ENCODE results near the gene CLDN4. TPM values are rescaled to one million over a fixed set of nuclear protein-coding genes. Genes with fewer than 3 reads are reported as not detected.

CLDN4 gene
- total RNA-seq, 1 experiment from 2014 or later: 15.6 TPM

DNA sequence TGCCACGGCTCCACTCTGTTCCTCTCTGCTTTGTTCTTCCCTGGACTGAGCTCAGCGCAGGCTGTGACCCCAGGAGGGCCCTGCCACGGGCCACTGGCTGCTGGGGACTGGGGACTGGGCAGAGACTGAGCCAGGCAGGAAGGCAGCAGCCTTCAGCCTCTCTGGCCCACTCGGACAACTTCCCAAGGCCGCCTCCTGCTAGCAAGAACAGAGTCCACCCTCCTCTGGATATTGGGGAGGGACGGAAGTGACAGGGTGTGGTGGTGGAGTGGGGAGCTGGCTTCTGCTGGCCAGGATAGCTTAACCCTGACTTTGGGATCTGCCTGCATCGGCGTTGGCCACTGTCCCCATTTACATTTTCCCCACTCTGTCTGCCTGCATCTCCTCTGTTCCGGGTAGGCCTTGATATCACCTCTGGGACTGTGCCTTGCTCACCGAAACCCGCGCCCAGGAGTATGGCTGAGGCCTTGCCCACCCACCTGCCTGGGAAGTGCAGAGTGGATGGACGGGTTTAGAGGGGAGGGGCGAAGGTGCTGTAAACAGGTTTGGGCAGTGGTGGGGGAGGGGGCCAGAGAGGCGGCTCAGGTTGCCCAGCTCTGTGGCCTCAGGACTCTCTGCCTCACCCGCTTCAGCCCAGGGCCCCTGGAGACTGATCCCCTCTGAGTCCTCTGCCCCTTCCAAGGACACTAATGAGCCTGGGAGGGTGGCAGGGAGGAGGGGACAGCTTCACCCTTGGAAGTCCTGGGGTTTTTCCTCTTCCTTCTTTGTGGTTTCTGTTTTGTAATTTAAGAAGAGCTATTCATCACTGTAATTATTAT, 1.2 kb downstream of the CLDN4 start:
- no CpG with 5 or more reads among the region's 16 CpGs for WGBS (ENCODE audit: extremely low coverage, insufficient read length, low lambda C conversion rate)

More for the DNA sequence above, 1.2 kb downstream of the CLDN4 start:
- peaks cover 9% of the 10 kb centered on the region; the same call in 1 of the 2 replicates for H3K27me3 Mint-ChIP-seq (ENCODE audit: low read depth)
- Histone ChIP-seq H3K27ac (ENCODE audit: insufficient read length, low read depth, low read length) (peak overlapping the region; percentile 63), H2BK15ac (ENCODE audit: low read depth, low read length) (no peak overlapping the region), H3K23ac (ENCODE audit: insufficient read length, low read depth, low read length) (no peak overlapping the region), H2BK5ac (ENCODE audit: insufficient read length, low read length) (peak overlapping the region; percentile 2), H3K9me3 (ENCODE audit: control insufficient read depth, low read depth, low read length) (no peaks in the 10 kb centered on the region), H4K20me1 (ENCODE audit: control insufficient read depth, insufficient read depth, insufficient read length) (no peaks in the 10 kb centered on the region), H3K4me1 (ENCODE audit: insufficient read depth, low read length) (peaks cover 17% of the 10 kb centered on the region), H3K18ac (ENCODE audit: insufficient read length, low read depth, low read length) (peak overlapping the region; percentile 82), H2AK5ac (ENCODE audit: insufficient read length, low read length) (no peak overlapping the region), H2BK12ac (ENCODE audit: insufficient read length, low read depth, low read length) (peak overlapping the region; percentile 43), H3K27me3 (ENCODE audit: insufficient read depth, low read length) (no peaks in the 10 kb centered on the region), H3K56ac (ENCODE audit: insufficient read length, low read depth, low read length) (no peak overlapping the region), H3K4ac (ENCODE audit: low read depth, low read length) (peak overlapping the region; percentile 31), H4K91ac (ENCODE audit: insufficient read length, low read depth, low read length) (peak overlapping the region; percentile 61), H3K79me1 (ENCODE audit: insufficient read depth, low read depth, low read length, poor library complexity, severe bottlenecking) (no peaks in the 10 kb centered on the region), H3K14ac (ENCODE audit: insufficient read depth, low read length) (peak overlapping the region; percentile 40), H3K4me2 (ENCODE audit: insufficient read depth, insufficient read length, low read length) (peak overlapping the region; percentile 50), H2BK20ac (ENCODE audit: low read depth, low read length, poor library complexity, severe bottlenecking) (no peak overlapping the region), H3K9ac (ENCODE audit: extremely low read depth, insufficient read length, low read length) (peak overlapping the region; percentile 70), H3K23me2 (ENCODE audit: insufficient read length, low read depth, low read length, poor library complexity, severe bottlenecking) (peaks cover 9% of the 10 kb centered on the region), H4K5ac (ENCODE audit: insufficient read length, low read depth, low read length) (peak overlapping the region; percentile 60), H2BK120ac (ENCODE audit: low read depth, low read length, poor library complexity, severe bottlenecking) (no peak overlapping the region), H4K8ac (replicated peaks; ENCODE audit: insufficient read length, low read depth, low read length) (no peak overlapping the region), H2AFZ (ENCODE audit: low read length) (no peak overlapping the region), H3T11ph (ENCODE audit: low read length) (no peak overlapping the region), H3K79me2 (ENCODE audit: insufficient read depth, low read length) (no peaks in the 10 kb centered on the region)
- H3K27ac Mint-ChIP-seq: peak overlapping the region; percentile 80 to 99 (median 96); a peak in 6 of 7 replicates
- H3K4me3 Mint-ChIP-seq: peak overlapping the region; percentile 59 to 71
- H3K36me3 Mint-ChIP-seq (ENCODE audit: insufficient read depth in 1 of 3, low read depth in 3 of 3): peaks cover 2 to 7% (median 5%) of the 10 kb centered on the region in 3 experiments; a peak in 4 of 7 replicates
- H3K9me3 Mint-ChIP-seq: peaks cover 0 to 4% of the 10 kb centered on the region in 2 experiments; a peak in 3 of 5 replicates
- peaks cover 59 to 66% of the 10 kb centered on the region in 2 experiments for H3K4me1 Mint-ChIP-seq
- peak; percentile 95 for DNase-seq
- TF ChIP-seq, protein P1, sequence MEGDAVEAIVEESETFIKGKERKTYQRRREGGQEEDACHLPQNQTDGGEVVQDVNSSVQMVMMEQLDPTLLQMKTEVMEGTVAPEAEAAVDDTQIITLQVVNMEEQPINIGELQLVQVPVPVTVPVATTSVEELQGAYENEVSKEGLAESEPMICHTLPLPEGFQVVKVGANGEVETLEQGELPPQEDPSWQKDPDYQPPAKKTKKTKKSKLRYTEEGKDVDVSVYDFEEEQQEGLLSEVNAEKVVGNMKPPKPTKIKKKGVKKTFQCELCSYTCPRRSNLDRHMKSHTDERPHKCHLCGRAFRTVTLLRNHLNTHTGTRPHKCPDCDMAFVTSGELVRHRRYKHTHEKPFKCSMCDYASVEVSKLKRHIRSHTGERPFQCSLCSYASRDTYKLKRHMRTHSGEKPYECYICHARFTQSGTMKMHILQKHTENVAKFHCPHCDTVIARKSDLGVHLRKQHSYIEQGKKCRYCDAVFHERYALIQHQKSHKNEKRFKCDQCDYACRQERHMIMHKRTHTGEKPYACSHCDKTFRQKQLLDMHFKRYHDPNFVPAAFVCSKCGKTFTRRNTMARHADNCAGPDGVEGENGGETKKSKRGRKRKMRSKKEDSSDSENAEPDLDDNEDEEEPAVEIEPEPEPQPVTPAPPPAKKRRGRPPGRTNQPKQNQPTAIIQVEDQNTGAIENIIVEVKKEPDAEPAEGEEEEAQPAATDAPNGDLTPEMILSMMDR (conservative IDR thresholded peaks at IDR 0.05): no peak
